ENCODE measurements around the gene IER2.
A peak's percentile ranks its signal among the peaks of the same experiment; 100 is the strongest.

The IER2 gene, protein sequence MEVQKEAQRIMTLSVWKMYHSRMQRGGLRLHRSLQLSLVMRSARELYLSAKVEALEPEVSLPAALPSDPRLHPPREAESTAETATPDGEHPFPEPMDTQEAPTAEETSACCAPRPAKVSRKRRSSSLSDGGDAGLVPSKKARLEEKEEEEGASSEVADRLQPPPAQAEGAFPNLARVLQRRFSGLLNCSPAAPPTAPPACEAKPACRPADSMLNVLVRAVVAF

DNA sequence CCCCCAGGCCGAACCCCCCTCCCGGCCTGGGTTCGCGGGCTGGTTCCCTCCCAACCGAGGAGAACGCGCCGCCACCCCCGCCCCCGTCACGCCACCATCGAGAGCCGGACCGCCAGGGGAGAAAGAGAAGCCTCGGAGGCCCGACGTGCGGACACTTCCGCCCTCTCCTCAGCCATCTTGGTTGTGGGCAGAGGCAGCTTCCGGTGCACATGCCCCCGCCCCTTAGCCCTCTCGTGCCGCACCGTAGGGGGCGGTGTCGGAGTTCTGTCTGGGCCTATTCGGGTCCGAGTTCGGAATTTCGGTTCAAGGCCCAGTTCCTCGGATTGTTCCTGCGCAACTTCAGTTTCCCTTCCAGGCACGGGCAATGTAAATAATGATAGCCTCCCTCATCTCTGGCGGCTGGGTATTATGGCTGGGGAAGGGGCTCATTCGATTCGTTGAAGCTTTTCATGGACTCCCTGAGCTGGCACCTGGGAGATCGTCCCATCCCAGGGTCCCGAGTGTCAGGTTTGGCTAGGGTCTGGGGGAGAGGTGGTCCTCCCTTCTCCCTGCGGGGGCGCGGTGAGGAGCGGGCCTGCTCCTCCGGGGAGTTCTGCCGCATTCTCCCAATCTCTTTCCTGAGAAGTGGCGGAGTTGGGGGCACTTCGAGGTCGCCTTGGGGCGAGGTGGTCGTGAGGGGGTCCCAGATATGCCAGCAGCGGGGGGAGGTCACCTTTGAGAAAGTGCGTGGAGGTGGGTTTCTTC is at the start of gene IER2, which contains the start of gene STX10:
TSS of gene IER2 (plus strand) at position 225 of the 744 bp plus-strand sequence. CDS start 2,776 bp downstream, outside the sequence.
TSS of gene STX10 (minus strand) at position 189 of the 744 bp plus-strand sequence. CDS start 202 bp downstream, outside the sequence.
- peak; percentile 90 to 98 (median 97) for DNase-seq
- intact Hi-C loops (cut with DNase I), result loop anchor here (2.0 kb wide), 1 partner anchor 34 kb away; the partner anchor contains the start of gene TRMT1

DNA sequence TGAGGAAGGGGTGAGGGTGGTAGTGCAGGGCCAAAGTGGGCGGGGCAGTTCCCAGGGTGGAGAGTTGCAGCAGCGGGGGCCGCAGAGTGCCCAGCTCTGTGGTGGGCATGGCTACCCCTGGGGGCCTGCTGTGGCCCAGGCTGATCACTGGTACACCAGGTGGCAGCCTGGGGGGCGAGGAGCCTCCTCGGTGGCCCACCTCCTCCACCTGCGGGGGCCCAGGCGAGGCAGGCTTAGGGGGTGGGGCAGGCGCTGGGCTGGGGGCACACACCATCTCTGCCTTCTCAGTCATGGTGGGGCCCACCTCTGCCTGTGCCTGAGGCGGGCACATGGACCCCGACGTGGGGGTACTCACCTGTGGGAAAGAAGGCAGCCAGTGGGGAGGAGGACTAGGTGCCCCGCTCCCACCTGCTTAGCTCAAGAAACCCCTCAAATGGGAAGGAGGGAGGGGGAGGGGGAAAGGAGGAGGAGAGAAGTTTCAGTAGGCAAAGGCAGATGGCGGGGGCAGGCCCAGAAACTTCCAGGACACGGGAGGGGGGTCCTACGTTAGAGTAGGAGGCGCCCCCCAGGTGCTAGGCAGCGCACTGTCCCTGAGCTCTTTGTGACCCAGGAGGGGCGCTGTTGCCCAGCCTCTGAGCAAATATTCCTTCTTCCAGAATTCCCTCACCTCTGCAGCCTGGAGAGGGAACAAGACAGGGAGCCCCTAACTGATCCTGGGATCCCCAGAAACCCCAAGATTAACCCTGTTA is 49.2 kb upstream of the IER2 start:
- intact Hi-C loops (cut with DNase I), result no loop called here
- DNase-seq, result peak in 1 of 42 donors; percentile 11

DNA sequence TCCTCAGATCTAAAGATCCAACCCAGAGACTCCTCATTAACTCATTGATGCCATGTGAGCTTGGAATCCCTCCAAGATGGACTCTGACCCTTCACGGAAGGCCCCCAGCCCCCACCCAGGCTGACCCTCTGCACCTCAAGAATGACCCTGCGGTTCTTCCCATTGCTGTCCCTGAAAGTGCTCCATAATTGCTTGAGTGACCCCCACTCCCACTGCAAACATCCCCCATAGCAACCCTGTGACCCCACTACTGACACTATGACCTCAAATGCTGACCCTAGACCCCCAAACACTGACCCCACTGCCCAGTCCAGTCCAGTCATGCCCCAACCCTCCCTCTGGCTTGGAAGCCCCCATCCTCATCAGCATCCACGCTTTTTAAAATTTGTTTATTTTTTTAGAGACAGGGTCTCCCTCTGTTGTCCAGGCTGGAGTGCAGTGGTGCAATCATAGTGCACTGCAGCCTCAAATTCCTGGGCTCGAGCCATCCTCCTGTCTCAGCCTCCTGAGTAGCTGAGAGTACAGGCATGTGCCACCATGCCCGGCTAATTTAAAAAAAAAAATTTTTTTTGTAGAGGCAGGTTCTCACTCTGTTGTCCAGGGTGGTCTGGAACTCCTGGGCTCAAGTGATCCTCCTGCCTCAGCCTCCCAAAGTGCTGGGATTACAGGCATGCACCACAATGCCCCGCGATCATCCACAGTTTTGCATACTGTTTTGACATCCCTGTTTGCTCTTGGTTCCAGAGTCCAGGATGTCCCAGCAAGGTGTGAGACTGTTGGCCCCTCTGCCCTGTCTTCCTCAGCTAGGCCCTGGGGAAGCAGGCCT is 48.4 kb upstream of the IER2 start:
- intact Hi-C loops (cut with DNase I), result no loop called here
- no peak for DNase-seq

DNA sequence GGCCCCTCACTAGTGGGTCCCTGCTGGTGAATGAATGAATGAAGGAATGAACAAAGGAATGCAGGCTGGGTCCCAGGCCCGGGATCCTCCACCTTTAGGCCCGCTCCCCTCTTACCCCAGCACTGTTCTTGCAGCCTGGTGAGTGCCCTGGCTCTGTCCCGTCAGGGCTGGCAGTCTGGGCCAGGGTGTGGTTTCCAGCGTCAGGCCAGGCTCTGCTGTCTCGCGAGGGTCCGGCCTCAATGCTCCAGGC is 47.9 kb upstream of the IER2 start:
- no peak for DNase-seq
- intact Hi-C loops (cut with DNase I), result no loop called here

DNA sequence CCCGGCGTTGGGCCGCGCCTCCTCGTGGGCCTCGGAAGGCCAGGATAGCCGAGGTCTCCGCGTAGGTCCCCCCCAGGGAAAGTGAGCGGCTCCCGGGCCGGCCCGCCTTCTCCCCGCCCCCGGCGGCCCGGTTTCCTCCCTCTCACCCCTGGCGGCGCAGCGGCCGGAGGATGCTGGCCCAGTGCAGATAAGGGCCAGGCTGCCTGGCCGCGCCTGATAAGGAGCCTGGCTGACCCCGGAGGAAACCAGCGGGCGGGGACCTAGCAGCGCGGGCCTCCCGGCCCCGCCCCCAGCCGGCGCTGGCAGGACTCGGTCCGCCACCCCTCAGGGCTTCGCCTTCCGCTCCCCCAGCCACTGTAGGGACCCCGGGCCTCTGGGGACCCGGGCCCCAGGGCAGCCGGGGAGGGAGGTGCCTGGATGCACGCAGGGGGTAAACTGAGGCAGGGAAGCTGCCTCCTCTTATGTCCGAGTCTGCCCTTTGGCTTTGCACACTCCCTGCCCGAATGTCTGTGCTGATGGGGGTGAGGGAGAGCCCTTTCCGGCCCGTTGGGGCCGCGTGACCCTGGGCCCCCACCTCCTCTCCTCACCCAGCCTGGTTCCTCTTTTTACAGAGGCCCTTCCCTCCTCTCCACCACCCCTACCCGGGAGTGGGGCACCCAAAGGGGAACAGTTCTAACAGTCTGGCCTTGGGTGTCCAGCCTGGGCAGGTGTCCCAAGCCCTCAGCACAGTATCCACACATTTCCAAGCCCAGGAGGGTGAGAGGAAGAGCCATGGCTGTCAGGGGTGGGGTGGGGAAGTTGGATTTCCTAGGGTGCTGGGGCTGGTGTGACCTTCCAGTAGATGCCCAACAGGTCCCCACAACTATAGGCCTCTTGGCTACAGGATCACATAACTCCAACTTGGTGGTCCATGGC is 47.3 kb upstream of the IER2 start, which contains the start of gene LYL1:
TSS of gene LYL1 (minus strand) at position 193 of the 915 bp plus-strand sequence. CDS start 1,687 bp downstream, outside the sequence.
- intact Hi-C loops (cut with DNase I), result no loop called here
- DNase-seq, result peak in 18 of 42 donors; percentile 26 to 67 (median 54)

DNA sequence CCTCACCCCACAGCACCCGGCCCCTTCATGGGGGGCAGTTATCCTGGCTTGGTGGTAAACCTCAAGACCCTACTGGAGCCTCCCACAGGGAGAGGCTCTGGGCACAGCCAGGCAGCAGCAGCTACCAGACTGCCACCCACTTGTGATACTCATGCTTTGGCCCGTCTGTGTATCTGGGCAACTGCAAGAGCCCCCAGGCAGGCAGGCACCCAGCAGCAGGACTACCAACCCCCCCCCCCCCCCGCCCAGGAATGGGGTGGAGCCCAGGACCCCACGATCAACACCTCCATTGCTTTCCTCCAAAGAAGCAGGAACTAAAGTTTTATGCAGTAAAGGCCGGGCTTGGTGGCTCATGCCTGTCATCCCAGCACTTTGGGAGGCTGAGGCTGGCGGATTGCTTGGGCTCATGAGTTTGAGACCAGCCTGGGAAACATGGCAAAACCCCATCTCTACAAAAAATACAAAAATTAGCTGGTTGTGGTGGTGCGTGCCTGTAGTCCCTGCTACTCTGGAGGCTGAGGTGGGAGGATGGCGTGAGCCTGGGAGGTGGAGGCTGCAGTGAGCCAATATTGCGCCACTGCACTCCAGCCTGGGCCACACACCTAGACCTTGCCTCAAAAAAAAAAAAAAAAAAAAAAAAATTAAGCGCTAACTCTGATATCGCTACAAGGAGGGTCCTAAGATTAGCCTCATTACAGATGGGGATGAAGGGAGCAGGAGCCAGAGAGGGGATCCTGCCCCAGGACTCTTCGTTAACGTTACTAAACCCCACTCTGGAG is 46.4 kb upstream of the IER2 start:
- no peak for DNase-seq
- intact Hi-C loops (cut with DNase I), result no loop called here

DNA sequence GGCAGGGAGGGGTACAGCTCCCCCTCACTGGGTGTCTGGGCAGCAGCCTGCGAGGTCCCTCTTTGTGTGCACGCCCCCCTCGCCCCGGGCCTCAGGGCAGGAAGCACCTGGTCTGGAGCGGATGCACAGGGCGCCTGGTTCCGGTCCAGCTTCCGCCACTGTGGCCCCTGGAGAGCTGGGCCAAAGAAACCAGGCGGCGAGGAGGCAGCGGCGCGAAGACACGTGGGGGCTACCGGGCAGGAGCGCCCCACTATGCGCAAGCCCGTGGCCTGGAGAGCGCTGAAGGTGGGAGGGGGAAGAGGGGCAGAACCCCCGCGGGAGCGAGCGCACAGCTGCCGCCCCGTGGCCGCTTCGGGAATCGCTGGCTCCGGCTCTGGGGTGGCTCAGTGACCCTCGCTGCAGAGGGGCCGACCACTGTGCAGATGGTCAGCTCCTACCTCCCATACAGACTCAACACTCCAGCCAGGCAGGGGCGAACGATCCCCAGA is 45.8 kb upstream of the IER2 start:
- peak in 38 of 42 donors; percentile 23 to 82 (median 60) for DNase-seq
- intact Hi-C loops (cut with DNase I), result no loop called here

DNA sequence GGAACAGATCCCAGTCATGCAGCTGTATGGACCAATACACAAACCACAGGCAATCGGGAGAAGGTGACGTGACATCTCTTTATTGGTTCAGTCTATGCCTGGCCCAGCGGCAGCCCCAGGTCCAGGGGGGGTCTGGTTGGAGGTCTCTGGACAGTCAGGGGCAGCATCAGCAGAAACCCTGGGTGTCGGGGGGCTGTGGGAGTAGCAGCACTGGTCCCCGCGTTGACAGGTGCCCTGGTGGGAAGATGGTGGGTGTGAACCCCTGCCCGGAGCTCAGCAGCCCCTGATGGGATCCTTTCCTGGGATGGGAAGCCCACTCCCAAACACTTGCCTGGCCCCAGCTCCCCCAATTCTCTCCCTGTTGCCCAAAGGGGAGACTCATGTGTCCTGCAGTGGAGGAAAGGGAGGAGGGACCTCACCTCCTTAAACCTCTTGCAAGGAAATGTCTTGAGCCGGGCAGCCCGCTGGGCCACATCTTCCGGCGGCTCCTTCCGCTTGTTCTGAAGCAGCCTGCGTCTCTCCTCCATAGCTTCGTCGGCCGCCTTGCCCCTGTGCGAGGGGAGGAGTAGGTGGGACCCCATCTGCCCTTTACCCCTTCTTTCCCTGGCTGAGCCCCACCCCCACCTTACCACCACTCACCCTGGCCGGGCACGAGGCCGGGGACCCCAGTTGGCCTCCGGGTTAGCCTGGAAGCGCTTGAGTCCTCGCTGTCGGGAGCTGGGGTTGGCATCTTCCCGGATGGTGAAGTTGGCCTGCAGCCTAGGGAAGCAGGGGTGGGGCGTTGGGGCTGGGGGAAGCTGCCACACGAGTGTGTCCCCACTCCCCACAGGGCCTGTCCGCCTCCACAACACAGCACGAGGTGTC is 45.1 kb upstream of the IER2 start:
- intact Hi-C loops (cut with DNase I), result no loop called here

DNA sequence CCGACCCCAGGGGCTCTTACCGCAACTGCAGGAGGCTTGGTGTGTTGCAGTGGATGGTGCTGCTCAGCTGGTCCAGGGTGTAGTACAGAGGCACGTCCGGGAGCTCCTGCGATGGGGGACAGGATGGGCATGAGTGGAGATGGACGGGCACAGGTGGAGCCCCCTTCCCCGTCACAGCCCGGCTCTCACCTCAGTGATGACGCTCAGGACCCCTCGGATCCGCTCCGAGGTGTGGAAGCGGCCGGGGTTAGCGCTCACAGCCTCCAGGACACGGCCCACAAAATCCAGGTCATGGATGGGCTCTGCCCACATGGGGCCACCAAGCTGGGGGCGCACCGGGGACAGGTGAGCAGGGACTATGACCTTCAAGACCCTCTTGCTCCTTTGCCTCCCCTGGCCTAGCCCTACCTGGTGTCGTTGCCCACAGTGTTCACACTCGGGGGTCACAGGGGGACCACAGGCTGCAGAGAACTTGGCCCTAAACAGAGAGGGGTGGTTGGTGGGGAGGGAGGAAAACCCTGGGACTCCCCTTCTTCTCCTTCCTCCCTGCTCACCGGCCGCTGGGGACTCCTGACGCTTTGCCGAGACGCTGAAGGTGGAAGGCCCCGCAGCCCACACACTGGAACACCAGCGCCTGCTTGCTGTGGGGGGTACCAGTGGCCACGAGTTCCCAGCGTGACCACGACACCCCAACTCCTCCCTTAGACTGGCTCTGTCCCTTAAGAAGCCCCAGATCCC is 40.7 kb upstream of the IER2 start:
- no peak for DNase-seq
- intact Hi-C loops (cut with DNase I), result no loop called here

More for the DNA sequence above, 45.1 kb upstream of the IER2 start:
- no peak for DNase-seq

DNA sequence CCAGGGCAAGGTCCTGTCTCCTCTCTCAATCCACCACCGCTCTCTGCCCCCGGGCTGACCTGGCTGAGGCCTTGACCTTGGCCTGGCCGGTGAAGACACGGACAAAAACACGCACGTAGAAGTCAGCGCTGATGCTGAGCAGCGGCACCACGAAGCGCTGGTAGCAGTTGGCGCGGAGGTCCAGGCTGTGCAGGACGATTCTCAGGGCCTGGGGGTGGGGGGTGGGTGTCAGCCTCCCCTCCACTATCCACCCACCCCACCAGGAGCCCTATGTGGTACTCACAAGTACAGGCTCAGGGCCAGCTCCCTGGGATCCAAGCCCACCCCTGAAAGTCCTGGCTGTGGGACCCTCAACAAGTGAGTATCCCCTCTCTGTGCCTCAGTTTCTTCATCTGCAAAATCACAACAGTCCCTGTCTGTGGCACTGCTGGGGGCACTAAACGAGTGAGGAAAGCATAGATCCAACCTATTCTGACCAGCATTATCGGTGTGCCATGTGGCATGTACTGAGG is 40.1 kb upstream of the IER2 start:
- intact Hi-C loops (cut with DNase I), result no loop called here
- no peak for DNase-seq

DNA sequence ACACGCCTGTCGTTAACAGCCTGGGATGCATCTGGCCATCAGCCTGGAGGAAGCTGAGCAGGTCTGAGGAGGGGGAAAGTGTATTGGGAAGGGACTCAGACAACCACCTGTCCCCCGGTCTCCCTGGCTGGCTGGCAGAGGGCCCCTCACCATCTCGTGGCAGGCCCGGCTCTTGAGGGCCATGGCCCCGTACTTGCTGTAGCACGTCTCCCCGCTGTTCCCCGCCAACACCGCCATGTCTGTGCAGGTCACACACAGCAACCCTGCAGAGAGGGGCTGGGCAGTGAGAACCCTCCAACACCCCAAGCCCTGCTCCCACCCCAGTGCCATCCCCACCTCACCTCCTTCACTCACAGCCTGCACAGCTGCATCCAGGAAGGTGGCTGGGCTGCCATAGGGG is 37.7 kb upstream of the IER2 start:
- intact Hi-C loops (cut with DNase I), result no loop called here
- no peak for DNase-seq

DNA sequence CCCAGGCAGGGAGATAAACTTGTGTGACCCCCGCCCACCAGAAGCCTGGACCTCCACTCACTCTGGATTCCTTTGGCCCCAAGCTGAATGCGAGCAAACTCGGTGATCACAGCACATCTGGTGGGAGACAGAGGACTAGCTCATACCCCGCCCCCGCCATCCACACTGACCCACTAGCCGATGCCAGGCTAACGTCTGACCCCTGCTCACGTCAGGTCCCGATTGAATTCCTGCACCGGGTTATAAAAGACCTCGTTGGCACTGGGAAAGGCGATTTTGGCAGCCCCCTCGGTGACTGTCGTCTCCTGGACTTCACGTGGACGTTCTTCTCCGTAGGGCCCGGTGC is 34.3 kb upstream of the IER2 start:
- intact Hi-C loops (cut with DNase I), result loop anchor here (2.0 kb wide), 1 partner anchor 35 kb away; the partner anchor contains the start of genes IER2 and STX10

DNA sequence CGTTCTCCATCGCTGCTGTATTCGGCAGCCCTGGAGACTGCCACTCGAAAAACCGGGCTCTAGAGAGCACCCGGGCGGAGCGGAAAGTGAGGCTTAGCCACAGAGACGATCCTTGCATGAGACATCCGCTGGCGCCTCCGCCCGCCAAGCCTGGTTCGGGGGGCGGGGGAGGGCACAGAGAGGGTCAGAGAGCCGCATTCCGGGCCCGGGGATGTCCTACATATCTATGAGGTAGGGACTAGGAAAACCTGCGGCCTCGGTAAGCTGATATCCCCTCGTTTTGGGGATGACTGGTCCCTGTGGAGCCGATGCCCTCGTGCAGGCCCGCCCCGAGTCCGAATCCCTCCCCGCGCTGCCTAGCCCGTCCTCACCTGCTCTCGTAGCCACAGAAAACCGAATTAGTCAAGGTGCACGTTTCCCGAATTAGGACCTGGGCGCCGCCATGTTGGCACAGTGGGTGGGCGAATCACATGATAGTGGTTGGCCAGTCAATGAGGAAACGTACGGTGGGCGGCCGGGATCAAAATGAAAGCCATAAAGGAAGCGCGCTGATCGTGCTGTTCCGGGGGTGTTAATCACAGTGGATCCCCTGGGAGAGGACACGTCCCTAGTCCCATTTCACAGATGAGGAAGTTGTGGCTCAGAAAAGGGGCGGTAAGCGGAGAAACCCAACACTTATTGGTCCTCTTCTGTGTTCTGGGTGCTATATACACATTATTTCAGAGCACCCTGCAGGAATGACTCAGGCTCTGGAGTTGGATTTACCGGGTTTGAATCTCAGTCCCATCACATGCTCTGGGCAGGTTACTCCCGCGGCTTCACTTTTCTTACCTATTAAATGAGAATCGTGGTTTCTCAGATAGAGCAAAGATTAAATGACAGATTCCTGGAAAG is 33.7 kb upstream of the IER2 start, which contains the start of gene TRMT1:
TSS of gene TRMT1 (minus strand) at position 459 of the 894 bp plus-strand sequence. CDS start at position 118, 341 bp downstream.
- peak; percentile 87 to 98 (median 94) for DNase-seq
- intact Hi-C loops (cut with DNase I), result loop anchor here (2.0 kb wide), 1 partner anchor 34 kb away; the partner anchor contains the start of genes IER2 and STX10

More for the DNA sequence above, 34.3 kb upstream of the IER2 start:
- DNase-seq, result no peak
